Measurements from ENCODE around the gene CRPPA.
"Not testable (repeated sequence)": the region's sequence is repeated elsewhere in the genome, so short reads cannot be mapped to it uniquely, and the experiment has no call there.

The CRPPA gene

DNA sequence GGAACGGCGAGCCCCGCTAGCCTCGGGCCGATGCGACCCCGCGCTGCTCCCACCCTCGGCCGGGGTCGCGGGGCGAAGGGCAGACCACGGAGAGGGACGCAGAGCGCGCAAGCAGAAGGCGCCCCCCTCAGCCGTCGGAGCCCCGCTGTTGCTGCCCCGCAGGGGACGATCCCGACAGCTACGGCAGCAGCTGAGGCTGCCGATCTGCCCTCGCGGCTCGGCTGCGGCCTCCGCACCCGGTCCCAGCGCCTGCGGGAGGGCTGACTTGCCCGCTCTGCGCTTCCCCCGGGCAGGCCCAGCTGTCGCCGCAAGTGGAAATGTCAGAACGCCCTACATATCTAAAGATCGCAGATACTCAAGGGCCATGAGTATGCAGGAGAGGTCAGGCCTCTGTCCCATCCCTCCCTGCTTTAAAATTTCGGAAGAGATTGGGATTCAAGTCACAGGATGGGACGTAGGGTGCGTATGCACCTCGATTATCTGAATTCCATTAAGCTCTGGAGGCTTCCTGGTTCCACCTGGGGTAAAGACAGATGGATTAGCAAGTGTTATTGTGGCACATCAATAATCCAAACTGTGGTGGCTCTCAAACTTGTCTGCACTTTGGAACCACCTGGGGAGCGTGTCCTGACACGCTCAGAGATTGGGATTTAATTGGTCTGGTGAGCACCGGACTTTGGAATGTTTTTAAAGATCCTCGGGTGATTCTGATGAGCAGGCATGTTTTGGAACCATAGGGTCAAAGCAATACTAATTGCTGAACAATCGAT is at the start of gene CRPPA:
TSS of gene CRPPA (minus strand) at position 206 of the 770 bp plus-strand sequence. CDS start 216 bp downstream, outside the sequence.
- no peak for DNase-seq

DNA sequence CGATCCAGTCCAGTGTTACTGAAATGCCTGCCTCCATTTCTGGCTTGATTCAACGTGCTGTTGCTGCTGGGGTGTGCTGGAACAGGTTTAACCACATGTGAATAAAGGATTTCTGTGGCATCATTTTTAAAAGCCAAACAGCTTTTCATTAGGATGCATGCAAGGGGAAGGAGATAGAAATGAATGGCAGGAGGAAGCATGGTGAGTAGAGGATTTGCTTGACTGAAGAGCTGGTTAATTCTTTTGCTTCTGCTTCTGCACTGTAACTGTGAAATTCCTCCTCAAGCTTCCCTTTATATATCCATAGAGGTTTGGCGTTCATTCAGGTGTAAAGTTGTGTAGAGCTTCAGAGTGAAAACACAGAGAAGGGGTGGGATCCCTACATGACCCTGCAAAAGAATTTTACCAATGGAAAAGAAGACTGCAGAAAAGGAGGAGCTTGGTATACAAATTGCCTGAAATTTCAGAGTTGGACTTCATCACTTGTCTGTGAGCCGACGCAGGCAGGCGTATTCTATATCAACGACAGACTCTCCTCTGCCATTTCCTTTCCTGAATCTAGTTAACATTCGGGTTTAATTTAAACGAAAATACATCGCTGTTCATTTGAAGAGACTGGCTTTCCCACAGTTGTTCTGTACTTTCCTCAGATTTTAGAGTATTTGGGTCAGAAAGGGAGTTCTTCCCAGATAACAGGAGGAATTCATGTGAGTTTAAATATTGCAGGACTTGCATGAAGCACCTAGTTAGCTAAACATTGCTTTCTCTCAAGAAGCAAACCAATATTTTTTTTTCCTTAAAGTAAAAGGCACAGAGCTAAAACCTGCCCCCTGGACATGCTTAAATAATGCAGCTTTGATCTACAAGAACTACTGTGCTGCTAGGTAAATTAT is 44.4 kb upstream of the CRPPA start, which contains the start of gene SOSTDC1:
TSS of gene SOSTDC1 (minus strand) at position 270 of the 893 bp plus-strand sequence. CDS start at position 200, 70 bp downstream.
- no peak for DNase-seq

DNA sequence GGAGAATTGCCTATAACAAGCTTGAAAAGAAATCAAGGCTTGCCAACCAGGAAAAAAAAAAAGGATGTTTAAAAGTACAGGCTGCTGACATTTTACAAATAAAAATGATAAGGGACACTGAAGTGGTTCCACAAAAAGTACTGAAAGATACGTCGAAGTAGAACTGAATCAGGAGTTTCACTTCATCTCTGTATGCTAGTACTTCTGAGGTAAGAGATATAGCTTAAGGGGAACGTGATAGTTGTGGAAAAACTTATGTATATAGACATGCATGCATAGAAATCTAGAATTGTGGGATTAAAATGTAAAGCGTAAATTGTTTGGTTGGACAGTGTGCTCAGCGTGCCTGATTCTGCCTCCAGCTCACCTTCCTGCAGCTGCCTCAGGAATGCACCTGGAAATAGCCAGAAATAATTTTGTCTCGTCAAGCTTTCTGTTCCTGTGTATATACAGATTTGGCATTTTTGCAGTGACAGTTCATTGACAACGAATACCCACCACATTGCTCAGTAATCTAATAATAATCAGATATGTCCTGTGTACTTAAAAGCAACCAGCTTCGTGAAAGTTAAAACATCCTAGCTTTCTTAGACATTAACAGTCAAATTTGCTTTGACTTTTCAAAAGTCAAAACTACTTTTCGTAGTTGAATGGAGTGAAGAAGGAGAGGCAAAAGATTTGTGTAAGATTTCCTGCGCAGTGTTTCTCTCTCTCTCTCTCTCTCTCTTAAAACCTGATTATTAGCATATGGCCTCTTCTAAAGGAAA is 42.8 kb upstream of the CRPPA start:
- no peak for DNase-seq

DNA sequence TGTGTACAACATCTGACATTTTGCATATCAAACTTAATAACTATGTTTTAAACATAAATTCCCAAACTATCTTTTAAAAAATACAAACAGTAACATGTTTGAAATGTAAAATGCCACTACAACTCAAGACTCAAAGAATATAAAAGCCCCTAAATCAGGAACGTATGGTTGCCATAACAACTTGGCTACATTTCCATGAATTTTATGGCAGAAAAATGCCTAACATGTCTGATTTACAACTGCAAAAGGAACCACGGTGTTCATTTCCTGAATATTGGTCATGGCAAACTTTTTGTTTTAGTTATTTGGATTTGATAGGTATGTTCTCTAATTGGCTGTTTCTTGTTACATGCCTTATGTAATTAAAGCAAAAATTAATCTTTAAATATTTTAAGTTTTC is 42.2 kb upstream of the CRPPA start:
- no peak for DNase-seq

DNA sequence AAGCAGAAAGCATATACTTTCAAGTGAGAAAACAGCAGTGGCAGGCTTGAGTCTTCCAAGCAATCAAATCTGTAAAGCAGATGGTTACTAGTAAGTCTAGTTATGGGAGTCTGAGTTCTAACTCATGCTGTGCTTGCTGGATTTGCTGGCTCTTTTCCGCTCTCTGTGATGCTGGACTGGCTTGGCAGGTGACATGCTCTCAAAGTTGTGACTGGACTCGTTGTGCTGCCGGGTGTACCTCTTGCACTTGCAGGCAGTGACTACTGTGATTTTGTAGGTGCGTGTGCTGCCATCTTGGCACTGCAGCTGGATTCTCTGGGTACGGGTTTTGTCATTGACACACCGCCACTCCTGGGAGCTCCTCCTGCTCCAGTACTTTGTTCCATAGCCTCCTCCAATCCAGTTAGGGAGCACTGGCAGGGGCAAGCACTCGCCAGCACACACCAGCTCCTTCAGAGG is 41.1 kb upstream of the CRPPA start:
- no peak for DNase-seq

DNA sequence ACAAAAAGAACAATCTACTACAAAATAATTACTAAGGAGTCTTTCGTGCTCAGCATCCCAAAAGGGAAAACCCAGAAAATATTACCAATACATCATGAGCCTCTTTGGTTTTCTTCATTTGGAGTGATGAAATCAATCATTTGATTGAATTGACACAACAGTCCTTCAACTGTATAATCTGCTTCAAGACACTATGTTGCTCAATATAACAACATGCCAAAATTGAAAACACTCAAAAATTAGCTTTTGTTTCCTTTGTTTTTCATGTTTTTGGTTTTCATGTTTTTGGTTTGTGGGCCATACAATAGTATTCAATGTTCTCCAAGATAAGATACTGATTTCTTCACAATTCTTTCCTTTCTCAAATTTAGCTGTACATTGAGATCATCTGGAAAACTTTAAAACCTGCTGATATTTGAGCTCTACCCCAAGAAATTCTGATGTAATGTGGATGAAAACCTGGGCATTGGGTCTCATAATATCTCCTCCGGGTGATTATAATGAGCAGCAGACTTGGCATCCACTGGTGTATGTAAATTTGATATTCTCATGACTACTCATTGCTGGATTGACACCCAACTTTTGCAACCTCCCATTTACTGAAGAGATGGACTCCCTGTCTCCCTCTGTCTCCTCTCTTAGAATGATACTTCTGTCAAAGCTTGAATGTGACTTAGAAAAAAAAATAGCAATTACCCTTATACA is 39.6 kb upstream of the CRPPA start:
- no peak for DNase-seq

DNA sequence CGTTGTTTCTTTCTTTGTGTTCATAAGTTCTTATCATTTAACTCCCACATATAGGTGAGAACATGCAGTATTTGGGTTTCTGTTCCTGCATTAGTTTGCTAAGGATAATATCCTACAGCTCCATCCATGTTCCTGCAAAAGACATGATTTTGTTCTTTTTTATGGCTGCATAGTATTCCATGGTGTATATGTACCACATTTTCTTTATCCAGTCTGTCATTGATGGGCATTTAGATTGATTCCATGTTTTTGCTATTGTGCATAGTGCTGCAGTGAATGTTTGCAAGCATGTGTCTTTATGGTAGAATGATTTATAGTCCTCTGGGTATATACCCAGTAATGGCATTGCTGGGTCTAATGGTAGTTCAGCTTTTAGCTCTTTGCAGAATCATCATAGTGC is 35.0 kb upstream of the CRPPA start:
- DNase-seq: not testable (repeated sequence)

DNA sequence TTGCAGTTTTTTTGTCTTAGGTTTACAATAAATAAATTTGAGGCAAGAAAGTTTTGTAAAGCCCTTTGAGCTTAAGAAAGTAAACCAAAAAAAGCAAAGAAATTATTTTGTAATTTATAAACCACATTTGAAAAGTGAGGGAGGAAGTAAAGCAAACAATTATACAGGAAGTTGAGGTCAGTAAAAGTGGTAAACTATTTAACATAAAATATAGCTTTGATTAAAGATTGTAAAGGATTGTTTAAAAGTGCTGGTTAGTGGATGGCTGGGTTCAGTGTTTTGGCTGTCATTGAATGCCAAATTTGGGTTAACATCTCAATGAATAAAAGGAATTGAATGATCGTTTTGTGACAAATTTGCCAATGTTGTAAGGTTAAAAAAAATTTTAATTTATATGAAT is 34.3 kb upstream of the CRPPA start:
- no peak for DNase-seq

DNA sequence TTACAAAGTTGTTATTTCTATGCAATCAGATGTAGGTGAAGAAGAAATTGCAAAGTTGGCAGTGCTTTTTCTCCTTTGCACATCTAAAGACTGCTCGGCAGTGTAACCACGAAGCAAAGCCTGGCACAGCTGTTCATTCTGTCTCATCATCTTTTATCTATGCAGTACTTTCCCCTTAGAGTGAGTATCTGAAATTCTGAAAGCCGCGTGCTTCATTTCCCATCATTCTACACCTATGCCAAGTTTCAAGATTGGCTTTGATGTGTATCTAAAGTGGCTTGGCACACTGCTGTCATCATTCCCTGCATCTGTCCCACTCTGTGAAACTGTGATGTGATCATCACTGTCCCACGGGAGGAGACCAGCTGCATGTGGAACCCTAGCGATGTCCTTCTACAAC is 29.0 kb upstream of the CRPPA start:
- no peak for DNase-seq

DNA sequence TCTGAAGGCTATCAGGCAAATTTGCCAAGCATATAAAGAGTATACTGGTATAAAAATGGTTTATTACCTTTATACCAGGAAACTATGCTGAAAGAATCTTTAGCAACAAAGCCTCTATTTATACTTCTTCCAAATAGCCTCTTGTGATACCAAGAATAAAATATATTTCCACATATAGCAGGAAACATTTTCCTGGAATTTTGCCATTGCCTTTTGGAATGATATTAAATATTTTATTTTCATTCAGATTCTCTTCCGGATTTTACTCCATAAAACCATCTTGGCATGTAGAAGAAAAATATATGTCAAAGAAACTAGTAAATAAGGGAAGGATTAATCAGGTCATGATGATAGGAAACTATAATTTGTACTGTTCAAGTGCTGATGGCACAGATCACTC is 26.5 kb upstream of the CRPPA start:
- DNase-seq: no peak

DNA sequence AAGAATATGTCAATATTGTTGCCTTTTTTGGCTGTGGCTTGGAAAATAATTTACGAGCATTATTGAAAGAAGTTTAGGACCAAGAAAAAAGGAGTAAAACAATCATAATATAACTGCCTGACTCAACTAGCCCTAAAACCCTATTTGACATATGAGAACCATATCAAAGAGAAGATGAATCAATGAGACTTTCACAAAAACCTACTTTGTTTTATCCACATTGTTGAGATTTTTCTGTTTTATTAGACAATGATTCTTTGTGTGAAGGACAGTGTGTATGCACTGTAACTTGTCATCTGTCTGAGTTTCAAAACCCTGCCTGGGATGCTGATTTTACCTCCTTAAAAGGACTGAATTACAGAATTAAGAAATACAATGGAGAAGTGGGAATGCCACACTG is 25.2 kb upstream of the CRPPA start:
- no peak for DNase-seq

DNA sequence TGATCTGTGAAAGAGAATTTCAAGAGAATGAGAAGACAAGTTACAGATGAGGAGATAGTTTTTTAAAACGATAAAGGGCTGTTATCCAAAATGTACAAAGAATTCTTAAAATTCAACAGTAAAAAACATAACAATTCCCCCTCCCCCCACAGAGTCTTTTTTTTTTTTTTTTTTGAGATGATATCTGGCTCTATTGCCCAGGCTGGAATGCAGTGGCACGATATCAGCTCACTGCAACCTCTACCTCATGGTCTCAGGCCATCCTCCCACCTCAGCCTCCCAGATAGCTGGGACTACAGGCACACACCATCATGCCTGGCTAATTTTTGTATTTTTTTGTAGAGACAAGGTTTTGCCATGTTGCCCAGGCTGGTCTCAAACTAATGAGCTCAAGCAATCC is 22.5 kb upstream of the CRPPA start:
- DNase-seq: not testable (repeated sequence)

DNA sequence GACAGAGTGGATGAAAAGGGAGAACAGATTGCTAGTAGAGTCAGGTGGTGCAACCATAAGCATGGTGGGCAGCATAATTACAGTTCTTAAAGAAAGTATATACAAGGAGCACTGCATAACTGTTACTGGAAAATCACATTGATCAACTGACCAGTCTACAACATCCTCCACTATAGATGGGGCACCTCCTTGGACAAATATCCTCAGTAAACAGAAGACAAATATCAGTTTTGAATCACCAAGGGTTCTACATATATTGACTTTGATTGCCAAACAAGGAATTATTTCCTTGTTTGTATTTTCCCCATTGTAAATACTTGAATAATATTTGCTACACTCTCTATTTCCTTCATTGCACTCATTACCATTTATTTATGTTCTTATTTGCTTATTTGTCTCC is 17.6 kb upstream of the CRPPA start:
- DNase-seq: no peak

DNA sequence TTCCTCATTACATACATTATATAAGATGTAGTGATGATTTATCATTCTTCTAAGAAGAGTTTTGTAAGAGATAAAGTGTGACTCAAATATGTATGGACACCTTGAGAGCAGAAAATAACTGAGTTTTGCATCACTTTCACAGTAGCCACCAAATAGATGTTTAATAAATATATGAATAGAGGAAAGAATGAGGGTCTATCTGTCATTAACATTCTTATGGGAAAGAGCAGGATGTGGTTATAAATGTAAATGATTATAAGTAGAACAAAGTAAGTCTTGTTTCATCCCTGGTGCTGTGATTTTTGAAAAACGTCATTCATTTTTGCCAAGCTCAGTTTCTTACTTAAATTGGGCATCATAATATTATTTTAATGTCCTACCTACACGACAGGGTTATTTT is 15.0 kb upstream of the CRPPA start:
- no peak for DNase-seq

DNA sequence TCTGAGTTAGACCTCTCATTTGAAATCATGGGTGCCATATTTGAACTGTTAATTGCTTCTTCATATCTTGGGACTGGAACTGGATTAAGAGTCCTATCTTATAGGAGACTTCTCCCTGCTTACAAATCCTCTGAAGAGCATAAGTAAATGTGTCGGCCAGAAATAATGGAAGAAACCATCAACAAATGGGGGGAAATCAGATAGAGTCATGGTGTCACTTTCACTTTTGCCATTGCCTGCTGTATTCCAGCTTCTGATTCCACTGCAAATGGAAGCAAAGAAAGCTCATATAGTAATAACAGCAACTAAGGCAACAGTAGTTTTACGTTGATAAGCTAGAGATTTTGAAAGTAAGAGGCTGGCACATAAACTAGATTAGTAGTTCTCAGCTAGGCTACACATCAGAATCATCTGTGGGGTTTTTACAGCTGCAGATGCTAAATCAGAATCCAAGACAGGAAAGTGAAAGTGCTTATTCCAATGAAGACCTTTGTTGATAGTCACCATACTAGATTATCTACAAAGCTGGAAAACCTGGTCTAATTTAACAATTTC is 12.3 kb upstream of the CRPPA start:
- DNase-seq: no peak

DNA sequence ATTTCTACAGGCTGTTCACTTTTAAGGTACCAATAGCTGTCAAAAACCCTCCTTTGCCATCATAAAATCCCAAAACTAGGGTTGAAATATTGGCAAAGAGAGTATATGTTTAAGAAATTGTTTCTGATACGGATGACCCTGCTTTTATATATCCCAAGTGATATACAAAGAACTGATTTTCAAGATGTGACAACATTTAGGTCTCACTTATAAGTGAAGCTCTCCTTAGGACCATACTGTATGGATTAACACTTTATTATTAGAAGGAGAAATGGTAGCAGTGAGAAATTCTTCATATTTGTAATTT is 11.0 kb upstream of the CRPPA start:
- DNase-seq: no peak

DNA sequence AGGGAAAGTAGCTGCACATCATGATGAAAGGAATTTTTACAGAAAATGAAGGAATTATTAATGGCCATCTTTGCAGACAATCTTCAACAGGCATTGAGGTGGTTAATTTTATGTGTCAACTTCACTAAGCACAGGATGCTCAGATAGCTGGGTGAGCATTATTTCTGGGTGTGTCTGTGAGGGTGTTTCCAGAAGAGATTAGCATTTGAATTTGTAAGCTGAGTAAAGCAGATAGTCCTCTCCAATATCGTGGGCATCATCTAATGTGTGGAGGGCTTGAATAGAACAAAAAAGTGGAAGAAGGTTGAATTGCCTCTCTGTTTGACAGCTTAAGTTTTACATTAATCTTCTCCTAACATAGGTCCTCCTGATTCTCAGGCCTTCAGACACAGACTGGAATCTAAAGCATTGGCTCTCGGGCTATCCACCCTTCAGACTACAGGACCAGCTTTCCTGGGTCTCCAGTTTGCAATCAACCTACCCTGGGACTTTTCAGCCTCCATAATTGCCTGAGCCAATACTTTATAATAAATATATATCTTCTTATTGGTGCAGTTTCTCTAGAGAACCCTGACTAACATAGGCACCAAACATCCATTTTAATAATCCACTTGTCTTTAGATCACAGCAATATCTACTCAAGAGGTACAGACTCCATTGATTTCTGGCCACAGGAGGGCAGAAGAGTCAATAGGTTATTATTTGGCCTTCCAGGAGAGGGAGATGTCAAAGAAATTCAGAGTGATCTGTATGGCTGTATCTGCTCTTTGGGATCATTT is 10.5 kb upstream of the CRPPA start:
- DNase-seq: no peak

DNA sequence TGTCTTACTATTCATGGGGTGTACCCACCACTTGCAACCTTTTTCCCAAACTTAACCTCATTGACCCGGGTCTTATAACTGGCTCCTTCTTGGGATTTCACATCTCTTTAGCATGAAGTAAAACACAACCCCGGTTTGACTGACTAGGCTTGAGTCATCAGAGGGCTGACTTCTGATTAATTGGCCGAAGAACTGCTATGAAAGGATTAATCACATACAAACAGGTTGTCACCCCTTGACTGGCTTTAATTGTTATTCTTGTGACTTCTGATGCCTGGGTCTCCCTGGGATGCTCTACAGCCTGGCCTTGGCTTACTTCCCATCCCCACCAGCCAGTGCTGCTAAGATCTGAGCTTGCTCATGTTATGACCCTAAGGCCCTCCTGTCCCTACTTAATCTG is 8.8 kb upstream of the CRPPA start:
- no peak for DNase-seq

DNA sequence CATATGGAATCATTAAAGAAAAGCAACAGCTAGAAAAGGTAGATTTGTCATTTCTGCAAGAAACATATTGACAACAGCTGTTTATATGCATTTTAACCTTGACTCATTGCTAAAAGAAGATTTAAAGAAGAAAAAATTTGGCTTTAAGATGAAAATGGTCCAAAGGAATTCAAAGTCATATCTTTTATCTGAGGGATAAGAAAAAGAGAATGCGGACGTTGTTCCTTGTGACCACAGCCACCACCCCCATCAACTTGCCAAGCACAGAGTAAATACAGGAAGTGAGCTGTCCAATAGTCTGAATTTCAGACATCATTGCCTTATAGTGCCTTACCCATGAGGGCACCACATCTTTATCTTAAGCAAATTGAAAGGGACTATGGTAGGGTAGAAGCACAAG is 7.3 kb upstream of the CRPPA start:
- DNase-seq: no peak

DNA sequence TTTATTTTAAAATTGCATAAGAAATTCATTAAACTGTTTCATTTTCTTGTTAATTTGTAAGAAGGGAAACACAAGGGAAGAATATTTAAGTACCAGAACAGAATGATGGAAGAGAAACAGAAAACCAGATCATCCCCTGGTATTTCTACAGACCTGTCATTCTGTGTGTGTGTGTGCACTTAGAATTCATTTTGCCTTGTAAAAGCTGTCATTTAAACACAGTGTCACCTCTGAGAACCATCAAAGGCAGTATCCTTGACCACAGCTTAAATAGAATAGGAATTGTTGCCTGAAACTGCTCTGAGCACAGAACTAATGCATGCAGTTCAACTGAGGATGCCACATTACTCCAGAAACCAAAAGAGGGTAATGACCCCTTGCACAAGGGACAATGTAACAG is 6.8 kb upstream of the CRPPA start:
- DNase-seq: no peak

DNA sequence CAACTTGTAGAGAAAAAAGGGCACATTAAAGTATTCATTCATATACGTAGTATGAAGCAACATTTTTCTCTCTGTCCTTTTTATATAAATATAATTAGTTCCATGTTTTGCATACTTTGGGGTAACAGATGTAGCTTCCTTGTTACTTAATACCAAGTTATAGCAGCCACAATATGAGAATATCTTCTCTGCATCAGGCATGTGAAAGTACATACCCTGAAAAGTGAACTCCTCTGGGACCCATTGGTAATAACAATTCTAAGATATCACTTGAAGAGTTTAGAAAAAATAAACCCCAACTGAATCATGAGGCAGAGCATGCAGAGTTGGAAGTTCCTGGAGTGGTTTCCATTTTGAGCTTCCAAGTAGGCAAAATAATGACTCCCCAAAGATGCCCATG is 2.4 kb upstream of the CRPPA start:
- DNase-seq: no peak

DNA sequence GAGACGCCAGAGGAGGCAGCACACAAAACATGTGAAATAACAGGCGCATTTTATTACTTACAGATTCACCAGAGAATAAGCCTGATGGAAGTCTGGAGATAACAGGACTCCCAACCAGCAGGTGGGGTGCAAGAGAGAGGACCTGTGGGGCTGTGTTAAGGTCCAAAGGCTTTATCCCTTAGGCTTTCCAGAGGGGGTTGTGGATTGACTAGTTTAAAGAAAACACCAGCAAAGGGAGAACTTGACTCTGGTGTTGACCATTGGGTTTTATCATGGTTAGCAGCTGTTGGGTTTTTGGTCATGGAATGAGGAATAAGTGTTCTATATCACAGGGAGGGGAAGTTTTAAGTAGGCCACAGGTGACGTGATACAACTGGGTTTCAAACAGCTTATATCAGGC is 1.6 kb upstream of the CRPPA start:
- DNase-seq: no peak

Data from activated T-cell treated with anti-CD3 and anti-CD28 coated beads for 4 hours (primary cell).